ENCODE data around the gene TSPAN4. TPM values are rescaled to one million over a fixed set of nuclear protein-coding genes. Genes with fewer than 3 reads are reported as not detected.

Gene TSPAN4
- total RNA-seq, 2 experiments from 2014 or later = 5.0 to 6.3 TPM

DNA sequence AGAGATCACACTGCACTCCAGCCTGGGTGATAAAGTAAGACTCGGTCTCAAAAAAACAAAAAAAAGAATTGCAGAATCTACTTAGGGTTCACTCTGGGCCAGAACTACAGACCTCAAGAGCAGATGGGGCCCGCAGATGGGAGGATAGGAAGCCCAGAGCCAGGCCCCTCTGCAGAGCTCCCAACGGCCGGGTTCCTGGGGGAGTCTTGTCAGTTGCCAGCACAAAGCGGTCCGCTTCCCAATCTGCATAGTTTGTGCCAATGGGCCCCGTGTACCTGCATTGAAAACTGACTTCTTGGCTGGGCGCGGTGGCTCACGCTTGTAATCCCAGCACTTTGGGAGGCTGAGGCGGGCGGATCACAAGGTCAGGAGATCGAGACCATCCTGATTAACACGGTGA is 69.6 kb downstream of the TSPAN4 start:
- Mint-ChIP-seq H3K9me3 (no peaks in the 10 kb centered on the region), H3K4me1 (ENCODE audit: low read depth) (peaks cover 24% of the 10 kb centered on the region), H3K4me3 (no peak overlapping the region), H3K27me3 (ENCODE audit: low read depth) (no peaks in the 10 kb centered on the region), H3K27ac (no peak overlapping the region), H3K36me3 (ENCODE audit: low read depth) (no peaks in the 10 kb centered on the region)
- intact Hi-C loops (cut with micrococcal nuclease) = no loop called here
- CTCF ChIA-PET = interaction anchor here (1.1 kb wide), 1 partner anchor 12 kb away, joined by 9 read pairs; the partner anchor contains the start of gene AP2A2
- no peak for DNase-seq

DNA sequence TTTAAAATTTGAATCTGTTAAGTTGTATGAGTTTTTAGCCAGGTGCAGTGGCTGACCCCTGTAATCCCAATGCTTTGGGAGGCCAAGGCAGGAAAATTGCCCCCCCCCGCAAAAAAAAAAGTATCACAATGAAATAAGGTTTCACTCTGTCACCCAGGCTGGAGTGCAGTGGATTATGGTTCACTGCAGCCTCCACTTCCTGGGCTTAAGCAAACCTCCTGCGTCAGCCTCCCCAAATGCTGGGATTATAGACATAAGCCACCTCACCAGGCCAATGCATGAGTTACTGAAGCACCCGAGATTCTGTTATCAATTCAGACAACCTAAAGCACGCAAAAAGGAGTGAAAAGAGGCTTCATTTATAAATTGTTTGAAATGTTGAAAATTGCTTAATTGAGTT is 70.4 kb downstream of the TSPAN4 start:
- Mint-ChIP-seq H3K27me3 (ENCODE audit: low read depth) (no peaks in the 10 kb centered on the region), H3K9me3 (no peaks in the 10 kb centered on the region), H3K36me3 (ENCODE audit: low read depth) (no peaks in the 10 kb centered on the region), H3K4me1 (ENCODE audit: low read depth) (peaks cover 21% of the 10 kb centered on the region), H3K27ac (no peak overlapping the region), H3K4me3 (no peak overlapping the region)
- CTCF ChIA-PET = no interaction called here
- intact Hi-C loops (cut with micrococcal nuclease) = no loop called here
- no peak for DNase-seq

DNA sequence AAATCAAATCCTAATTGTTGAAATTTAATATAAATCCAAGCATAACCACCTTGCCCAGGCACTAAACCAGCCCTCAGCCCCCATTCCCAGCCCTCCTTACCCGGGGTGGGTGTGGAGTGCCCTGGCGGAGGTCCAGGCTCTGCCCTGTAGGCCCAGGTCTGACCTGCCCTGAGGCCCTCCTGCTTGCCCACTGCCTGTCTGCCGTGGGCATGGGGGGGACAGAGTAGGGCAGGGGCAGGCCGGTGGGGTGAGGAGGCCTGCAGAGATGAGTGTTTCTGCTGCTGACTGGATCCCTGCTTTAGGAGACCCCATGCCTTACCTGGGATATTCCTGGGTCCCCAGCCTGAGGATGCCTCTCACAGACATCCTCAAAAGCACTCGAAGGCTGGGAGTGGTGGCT is 71.6 kb downstream of the TSPAN4 start:
- intact Hi-C loops (cut with micrococcal nuclease) = no loop called here
- H3K4me3 Mint-ChIP-seq = no peak overlapping the region
- H3K36me3 Mint-ChIP-seq (ENCODE audit: low read depth) = no peaks in the 10 kb centered on the region
- H3K27ac Mint-ChIP-seq = no peak overlapping the region
- CTCF ChIA-PET = no interaction called here
- DNase-seq = no peak
- H3K4me1 Mint-ChIP-seq (ENCODE audit: low read depth) = peaks cover 13% of the 10 kb centered on the region
- H3K27me3 Mint-ChIP-seq (ENCODE audit: low read depth) = no peaks in the 10 kb centered on the region
- no peaks in the 10 kb centered on the region for H3K9me3 Mint-ChIP-seq

DNA sequence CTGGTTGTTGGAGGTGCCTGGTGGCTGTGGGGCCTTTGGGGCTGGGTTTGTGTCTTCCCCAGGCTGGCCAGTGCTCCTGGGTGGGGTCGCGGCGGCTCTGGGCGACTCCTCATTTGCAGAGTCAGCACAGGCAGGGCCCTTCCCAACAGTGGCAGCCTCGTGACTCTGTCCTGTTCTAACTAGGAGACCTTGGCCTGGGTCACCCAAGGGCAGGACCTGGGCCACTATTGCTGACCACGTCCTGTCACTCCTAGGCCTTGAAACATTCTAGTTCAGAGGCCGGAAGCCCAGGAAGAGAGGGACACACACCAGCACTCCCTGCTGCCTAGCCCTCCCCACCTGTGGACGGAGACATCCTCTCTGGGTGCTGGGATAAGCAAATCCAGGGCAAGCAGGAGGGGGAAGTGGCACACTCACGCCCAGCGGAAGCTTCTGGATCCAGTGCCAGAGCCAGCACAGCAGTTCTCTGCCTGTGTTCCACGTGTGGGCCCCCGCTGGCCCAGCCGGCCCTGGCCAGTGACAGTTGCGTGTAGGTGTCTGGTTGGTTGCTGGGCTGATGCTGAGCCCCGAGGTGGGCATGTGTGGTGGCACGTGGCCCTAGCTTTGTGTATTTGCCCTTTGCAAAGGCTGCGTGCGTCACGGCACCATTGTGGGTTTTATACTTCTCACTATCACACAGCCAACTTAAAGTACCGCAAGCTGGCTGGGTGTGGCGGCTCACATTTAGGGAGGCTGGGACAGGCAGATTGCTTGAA is 72.3 kb downstream of the TSPAN4 start:
- CTCF ChIA-PET = no interaction called here
- Mint-ChIP-seq H3K27ac (no peak overlapping the region), H3K36me3 (ENCODE audit: low read depth) (no peaks in the 10 kb centered on the region), H3K4me3 (no peak overlapping the region), H3K9me3 (no peaks in the 10 kb centered on the region), H3K27me3 (ENCODE audit: low read depth) (no peaks in the 10 kb centered on the region), H3K4me1 (ENCODE audit: low read depth) (peaks cover 7% of the 10 kb centered on the region)
- DNase-seq = no peak
- intact Hi-C loops (cut with micrococcal nuclease) = no loop called here

Other genes with a start within 250 kb of the TSPAN4 start
- 10 to 100 TPM; 83.2 to 92.7 TPM for gene IRF7, start 226.9 kb upstream of the TSPAN4 start, total RNA-seq
- not detected for gene CDHR5, start 217.9 kb upstream of the TSPAN4 start, total RNA-seq
- gene SCT, start 215.7 kb upstream of the TSPAN4 start, total RNA-seq = not detected
- gene DRD4, start 205.6 kb upstream of the TSPAN4 start, total RNA-seq = 1 to 10 TPM; 1.0 to 1.2 TPM
- gene DEAF1, start 147.6 kb upstream of the TSPAN4 start, total RNA-seq = 10 to 100 TPM; 57.5 to 67.9 TPM
- 1 to 10 TPM; 5.6 to 6.0 TPM for gene TMEM80, start 147.0 kb upstream of the TSPAN4 start, total RNA-seq
- gene EPS8L2, start 136.6 kb upstream of the TSPAN4 start, total RNA-seq = 1 to 10 TPM; 7.1 to 8.1 TPM
- gene TALDO1, start 95.4 kb upstream of the TSPAN4 start, total RNA-seq = 100 to 1,000 TPM; 327 to 360 TPM
- 10 to 100 TPM; 33.0 to 34.3 TPM for gene GATD1, start 65.4 kb upstream of the TSPAN4 start, total RNA-seq
- gene CEND1, start 52.8 kb upstream of the TSPAN4 start, total RNA-seq = under 1 TPM in 1 of 2 experiments, not detected in 1; 0.17 TPM
- 10 to 100 TPM; 19.1 to 21.8 TPM for gene SLC25A22, start 44.6 kb upstream of the TSPAN4 start, total RNA-seq
- 10 to 100 TPM; 43.2 to 45.2 TPM for gene PIDD1, start 37.6 kb upstream of the TSPAN4 start, total RNA-seq
- 1,000 to 10,000 TPM; 3,807 to 3,940 TPM for gene RPLP2, start 32.9 kb upstream of the TSPAN4 start, total RNA-seq
- 10 to 100 TPM; 15.5 to 22.6 TPM for gene PNPLA2, start 23.9 kb upstream of the TSPAN4 start, total RNA-seq
- under 1 TPM; 0.32 to 0.41 TPM for gene CRACR2B, start 14.9 kb upstream of the TSPAN4 start, total RNA-seq
- gene CD151, start 9.9 kb upstream of the TSPAN4 start, total RNA-seq = 10 to 100 TPM; 16.3 to 18.1 TPM
- gene POLR2L, start 323 bp upstream of the TSPAN4 start, total RNA-seq = 10 to 100 TPM; 68.1 to 68.2 TPM
- 10 to 100 TPM; 51.8 to 56.3 TPM for gene CHID1, start 68.0 kb downstream of the TSPAN4 start, total RNA-seq
- gene AP2A2, start 83.0 kb downstream of the TSPAN4 start, total RNA-seq = 10 to 100 TPM; 34.6 to 36.6 TPM
- gene MUC6, start 193.9 kb downstream of the TSPAN4 start, total RNA-seq = not detected
- not detected for gene MUC2, start 232.0 kb downstream of the TSPAN4 start, total RNA-seq